Keratinocyte (primary cell): Measurements from ENCODE around the gene BPTF. TPM values are rescaled to one million over a fixed set of nuclear protein-coding genes. Genes with fewer than 3 reads are reported as not detected.

Experiments used
- DNase-seq: peaks from one replicate; pipeline ENCODE4 v3.0.0-alpha.2; 2011; ENCODE audit warnings: low read depth, missing footprints, low spot score
- FAIRE-seq: peaks from 2 replicates; lab custom pipeline; 2011; peaks lifted over from hg19 to GRCh38; lab: Jason Lieb, UNC
- H2AFZ ChIP-seq: 2 replicates; pipeline ENCODE4 v1.6.0; 2012; ENCODE audit warnings: low read length, control low read depth, inconsistent platforms; ENCODE audit not compliant: control insufficient read depth
- H3K27ac ChIP-seq: 2 replicates; pipeline ENCODE4 v1.5.1; 2011; ENCODE audit warnings: low read length; ENCODE audit not compliant: control insufficient read depth, insufficient read depth
- H3K27me3 ChIP-seq: 3 replicates; pipeline ENCODE4 v1.6.0; 2011; ENCODE audit warnings: low read length; ENCODE audit not compliant: control insufficient read depth, insufficient read depth; ENCODE audit errors: extremely low read depth
- H3K36me3 ChIP-seq, 2 experiments: 2 replicates in 1 of 2; 3 replicates in 1 of 2; pipeline ENCODE4 v1.5.1; 2011; ENCODE audit warnings: low read length in 2 of 2, mild to moderate bottlenecking in 1 of 2; ENCODE audit not compliant: control insufficient read depth in 2 of 2, insufficient read depth in 2 of 2; ENCODE audit errors: extremely low read depth in 1 of 2
- H3K4me1 ChIP-seq: 3 replicates; pipeline ENCODE4 v1.5.1; 2011; ENCODE audit warnings: low read length; ENCODE audit not compliant: control insufficient read depth, insufficient read depth; ENCODE audit errors: extremely low read depth
- H3K4me2 ChIP-seq: 3 replicates; pipeline ENCODE4 v1.6.0; 2011; ENCODE audit warnings: low read depth, low read length; ENCODE audit not compliant: control insufficient read depth, insufficient read depth; ENCODE audit errors: extremely low read depth
- H3K4me3 ChIP-seq, 3 experiments: fragments of 200-600 bp in 1 of 3; sonication (generic) in 1 of 3; 2 replicates in 2 of 3; 3 replicates in 1 of 3; pipeline ENCODE4 v1.5.1; 2011 to 2016; ENCODE audit warnings: low read length in 3 of 3, mild to moderate bottlenecking in 3 of 3, control low read depth in 2 of 3, inconsistent platforms in 1 of 3, low read depth in 1 of 3, mixed read lengths in 1 of 3, mixed run types in 1 of 3, moderate library complexity in 1 of 3; ENCODE audit not compliant: control insufficient read depth in 2 of 3, insufficient read depth in 2 of 3; ENCODE audit errors: extremely low read depth in 1 of 3
- H3K79me2 ChIP-seq: 2 replicates; pipeline ENCODE4 v1.6.0; 2012; ENCODE audit warnings: low read length; ENCODE audit not compliant: control insufficient read depth, insufficient read depth
- H3K9ac ChIP-seq: 3 replicates; pipeline ENCODE4 v1.6.0; 2011; ENCODE audit warnings: low read length; ENCODE audit not compliant: control insufficient read depth, insufficient read depth; ENCODE audit errors: extremely low read depth
- H3K9me1 ChIP-seq: 3 replicates; pipeline ENCODE4 v1.6.0; 2011; ENCODE audit warnings: low read length; ENCODE audit not compliant: control insufficient read depth, insufficient read depth; ENCODE audit errors: extremely low read depth
- H3K9me3 ChIP-seq: 2 replicates; pipeline ENCODE4 v1.5.1; 2012; ENCODE audit warnings: low read depth, low read length; ENCODE audit not compliant: control insufficient read depth
- H4K20me1 ChIP-seq: 3 replicates; pipeline ENCODE4 v1.6.0; 2011; ENCODE audit warnings: low read length; ENCODE audit not compliant: control insufficient read depth, insufficient read depth; ENCODE audit errors: extremely low read depth
- EZH2 ChIP-seq: IDR thresholded peaks from one replicate; pipeline ENCODE4 v1.6.1; 2012; ENCODE audit warnings: inconsistent platforms, mild to moderate bottlenecking, low read length, moderate library complexity
- dilution Hi-C: fragments of 300-500 bp; cut with MboI; formaldehyde crosslinking; loops from one replicate; pipeline ENCODE4 v1.7.0; 2020; ENCODE audit warnings: low sequenced_read_pairs; ENCODE audit not compliant: extremely low pct_ligation_motif_present
- polyA plus RNA-seq, 5 experiments: library from polyadenylated mRNA; depleted of rRNA in 3 of 5; stranded (reverse) in 3 of 5; stranded (forward) in 1 of 5; unstranded in 1 of 5; fragments of >200 nt; gene quantifications; 1 replicate in 1 of 5; 2 replicates in 3 of 5; 3 replicates in 1 of 5; pipeline versions ENCODE4 v1.2.1 to v1.2.3, GENCODE V29; 2011 to 2012; ENCODE audit warnings: missing spikeins in 2 of 5, low read depth in 1 of 5, low replicate concordance in 1 of 5
- TF ChIP-seq, protein P1 (sequence below), 3 experiments: IDR thresholded peaks in 1 of 3; conservative IDR thresholded peaks in 1 of 3; optimal IDR thresholded peaks in 1 of 3; 2 replicates in 2 of 3; 3 replicates in 1 of 3; pipeline versions ENCODE3 to v1.5.1; 2011; ENCODE audit warnings: low read length in 3 of 3, mild to moderate bottlenecking in 3 of 3, moderate library complexity in 2 of 3, control low read depth in 1 of 3, inconsistent platforms in 1 of 3; ENCODE audit not compliant: insufficient read depth in 2 of 3; ENCODE audit errors: extremely low read depth in 1 of 3

Gene BPTF
- polyA plus RNA-seq, 1 donor (not counting 4 experiments of a cell fraction or from before 2014, with no cell fraction given), result 28.3 TPM

DNA sequence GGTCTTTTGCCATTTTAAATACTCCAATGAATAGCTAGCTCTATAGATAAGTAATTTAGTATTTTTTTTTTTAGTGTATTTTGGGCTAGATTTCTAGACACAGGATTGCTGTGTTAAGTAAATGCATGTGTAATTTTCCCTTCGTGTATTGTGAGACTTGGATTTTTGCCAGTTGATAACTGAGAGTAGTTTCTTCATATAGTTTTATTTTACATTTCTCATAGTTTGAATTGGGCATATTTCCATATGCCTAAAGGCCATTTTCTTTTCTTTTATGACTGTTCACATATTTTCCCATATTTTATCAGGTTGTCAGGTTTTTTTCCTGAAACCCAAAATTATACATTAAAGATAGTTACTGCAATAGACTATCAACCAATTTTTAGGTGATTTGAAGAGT lies 59.4 kb downstream of the BPTF start:
- Histone ChIP-seq H3K27ac (no peak overlapping the region), H3K27me3 (no peaks in the 10 kb centered on the region), H3K9me3 (no peaks in the 10 kb centered on the region), H2AFZ (no peak overlapping the region), H3K9me1 (no peaks in the 10 kb centered on the region), H3K79me2 (peaks cover 1% of the 10 kb centered on the region), H3K36me3 (peaks cover 3 to 5% of the 10 kb centered on the region in 2 experiments), H3K4me3 (no peak overlapping the region), H4K20me1 (no peaks in the 10 kb centered on the region), H3K9ac (no peak overlapping the region), H3K4me2 (no peak overlapping the region), H3K4me1 (no peaks in the 10 kb centered on the region)
- FAIRE-seq (no peak), DNase-seq (no peak)
- dilution Hi-C loops, result no loop called here
- no peak for TF ChIP-seq EZH2
- TF ChIP-seq, protein P1, sequence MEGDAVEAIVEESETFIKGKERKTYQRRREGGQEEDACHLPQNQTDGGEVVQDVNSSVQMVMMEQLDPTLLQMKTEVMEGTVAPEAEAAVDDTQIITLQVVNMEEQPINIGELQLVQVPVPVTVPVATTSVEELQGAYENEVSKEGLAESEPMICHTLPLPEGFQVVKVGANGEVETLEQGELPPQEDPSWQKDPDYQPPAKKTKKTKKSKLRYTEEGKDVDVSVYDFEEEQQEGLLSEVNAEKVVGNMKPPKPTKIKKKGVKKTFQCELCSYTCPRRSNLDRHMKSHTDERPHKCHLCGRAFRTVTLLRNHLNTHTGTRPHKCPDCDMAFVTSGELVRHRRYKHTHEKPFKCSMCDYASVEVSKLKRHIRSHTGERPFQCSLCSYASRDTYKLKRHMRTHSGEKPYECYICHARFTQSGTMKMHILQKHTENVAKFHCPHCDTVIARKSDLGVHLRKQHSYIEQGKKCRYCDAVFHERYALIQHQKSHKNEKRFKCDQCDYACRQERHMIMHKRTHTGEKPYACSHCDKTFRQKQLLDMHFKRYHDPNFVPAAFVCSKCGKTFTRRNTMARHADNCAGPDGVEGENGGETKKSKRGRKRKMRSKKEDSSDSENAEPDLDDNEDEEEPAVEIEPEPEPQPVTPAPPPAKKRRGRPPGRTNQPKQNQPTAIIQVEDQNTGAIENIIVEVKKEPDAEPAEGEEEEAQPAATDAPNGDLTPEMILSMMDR (optimal IDR thresholded peaks at IDR 0.05 in 1 of 3, IDR thresholded peaks at IDR 0.05 in 1 of 3, conservative IDR thresholded peaks at IDR 0.05 in 1 of 3; ENCODE audit: extremely low read depth in 1 of 3, insufficient read depth in 2 of 3, low read length in 3 of 3), result no peak

DNA sequence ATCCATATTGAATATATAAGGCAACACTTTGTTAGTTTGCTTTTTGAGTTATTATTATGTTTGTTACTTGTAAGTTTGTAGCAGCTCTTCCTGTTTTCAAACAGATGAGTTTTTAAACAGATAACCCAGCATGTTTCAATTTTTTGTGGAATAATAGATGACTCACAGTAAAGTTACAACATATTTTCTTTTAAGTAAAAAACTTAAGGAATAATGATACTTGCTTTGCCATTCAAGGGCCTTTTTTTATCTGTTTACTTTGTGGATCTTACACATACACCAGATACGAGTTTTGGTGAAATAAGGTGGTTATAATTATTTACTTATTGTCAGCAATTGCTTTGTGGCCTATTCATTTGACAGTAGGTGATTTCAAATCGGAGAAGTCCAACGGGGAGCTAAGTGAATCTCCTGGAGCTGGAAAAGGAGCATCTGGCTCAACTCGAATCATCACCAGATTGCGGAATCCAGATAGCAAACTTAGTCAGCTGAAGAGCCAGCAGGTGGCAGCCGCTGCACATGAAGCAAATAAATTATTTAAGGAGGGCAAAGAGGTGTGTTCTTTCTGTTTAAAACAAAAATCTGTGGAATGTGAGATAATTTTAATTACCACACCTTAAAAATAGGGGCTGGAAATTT lies 66.3 kb downstream of the BPTF start:
- Histone ChIP-seq H3K27ac (no peak overlapping the region), H4K20me1 (no peaks in the 10 kb centered on the region), H3K9ac (no peak overlapping the region), H3K4me3 (no peak overlapping the region), H3K27me3 (no peaks in the 10 kb centered on the region), H3K9me1 (no peaks in the 10 kb centered on the region), H3K9me3 (no peaks in the 10 kb centered on the region), H3K4me2 (no peak overlapping the region), H3K79me2 (no peaks in the 10 kb centered on the region), H2AFZ (no peak overlapping the region), H3K4me1 (no peaks in the 10 kb centered on the region), H3K36me3 (peaks cover 5 to 6% of the 10 kb centered on the region in 2 experiments)
- no peak for FAIRE-seq
- dilution Hi-C loops, result no loop called here
- TF ChIP-seq, protein P1 (optimal IDR thresholded peaks at IDR 0.05 in 1 of 3, IDR thresholded peaks at IDR 0.05 in 1 of 3, conservative IDR thresholded peaks at IDR 0.05 in 1 of 3; ENCODE audit: extremely low read depth in 1 of 3, insufficient read depth in 2 of 3, low read length in 3 of 3), result peak in 2 of 3 experiments; percentile 20 to 33
- no peak for TF ChIP-seq EZH2
- no peak for DNase-seq
